H4 (cell line): Measurements from ENCODE around the gene PLCB4. TPM values are rescaled to one million over a fixed set of nuclear protein-coding genes. Genes with fewer than 3 reads are reported as not detected.
"Not testable (repeated sequence)": the region's sequence is repeated elsewhere in the genome, so short reads cannot be mapped to it uniquely, and the experiment has no call there.

Source experiments
- DNase-seq: peaks from one replicate; pipeline ENCODE4 v3.0.0-alpha.2; 2015; ENCODE audit warnings: low spot score
- total RNA-seq: library from RNA; depleted of rRNA; stranded (reverse); fragments of >200 nt; shearing (Covaris generic); gene quantifications from 2 replicates; pipeline ENCODE4 v1.2.3, GENCODE V29; 2014

The PLCB4 gene
- total RNA-seq, 1 experiment from 2014 or later = 5.9 TPM

DNA sequence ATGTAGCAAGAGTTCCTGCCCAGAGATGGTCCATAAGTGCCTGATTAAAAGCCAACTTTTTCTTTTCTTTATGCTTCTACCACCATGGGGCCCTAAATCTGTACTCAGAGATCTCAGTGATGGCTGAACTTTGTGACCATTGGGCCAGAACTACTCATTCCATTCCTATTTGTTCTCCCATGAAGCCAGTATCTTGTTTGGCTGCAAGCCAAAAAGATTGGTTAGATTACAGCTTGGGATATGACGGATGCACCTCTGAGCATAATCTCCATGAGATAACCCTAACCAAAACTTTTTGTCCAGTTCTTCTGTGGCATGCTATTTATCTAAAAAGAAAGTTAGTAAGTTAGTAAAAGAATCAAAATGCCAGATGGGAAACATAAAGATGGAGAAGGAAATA is 72.2 kb downstream of the PLCB4 start:
- DNase-seq = no peak

DNA sequence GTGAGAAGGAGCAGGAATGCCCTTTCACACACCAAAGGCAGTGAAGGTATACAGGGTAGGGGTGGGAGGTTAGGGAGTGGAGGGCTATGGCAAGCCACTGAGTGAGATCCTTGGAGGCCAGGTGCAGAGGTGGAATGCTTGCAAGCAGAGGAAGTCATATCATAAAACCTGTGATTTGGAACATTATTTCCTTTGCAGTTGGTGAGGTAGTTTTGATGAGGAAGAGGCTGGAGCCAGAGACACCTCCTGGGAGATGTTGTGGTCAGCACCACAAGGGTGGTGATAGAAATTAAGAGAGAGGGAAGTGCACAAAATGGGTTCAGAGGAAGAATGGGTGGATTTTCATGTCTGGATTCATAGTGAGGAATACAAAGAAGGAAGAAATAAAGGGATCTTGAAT is 73.0 kb downstream of the PLCB4 start:
- no peak for DNase-seq

DNA sequence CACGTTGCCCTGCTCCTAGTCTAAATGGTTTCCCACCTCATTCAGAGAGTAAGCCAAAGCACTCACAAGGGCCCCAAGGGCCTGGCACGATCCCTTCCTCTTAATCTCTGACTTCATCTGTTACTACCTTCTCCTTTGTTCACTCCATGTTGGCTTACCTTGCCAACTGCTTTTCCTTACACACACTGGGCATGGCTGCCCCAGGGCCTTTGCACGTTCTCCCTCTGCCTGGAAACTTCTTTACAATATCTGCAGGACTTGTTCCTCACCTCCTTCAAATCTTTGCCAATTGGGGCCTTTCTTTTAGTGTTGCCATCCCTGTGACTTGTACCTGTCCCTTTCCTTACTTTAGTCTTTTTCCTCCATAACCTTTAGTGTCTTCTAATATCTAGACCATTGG is 73.9 kb downstream of the PLCB4 start:
- DNase-seq = no peak

- no peak for DNase-seq
These were observed 75.0 kb downstream of the PLCB4 start for GRCh38 chr20:9143926-9144325.

DNA sequence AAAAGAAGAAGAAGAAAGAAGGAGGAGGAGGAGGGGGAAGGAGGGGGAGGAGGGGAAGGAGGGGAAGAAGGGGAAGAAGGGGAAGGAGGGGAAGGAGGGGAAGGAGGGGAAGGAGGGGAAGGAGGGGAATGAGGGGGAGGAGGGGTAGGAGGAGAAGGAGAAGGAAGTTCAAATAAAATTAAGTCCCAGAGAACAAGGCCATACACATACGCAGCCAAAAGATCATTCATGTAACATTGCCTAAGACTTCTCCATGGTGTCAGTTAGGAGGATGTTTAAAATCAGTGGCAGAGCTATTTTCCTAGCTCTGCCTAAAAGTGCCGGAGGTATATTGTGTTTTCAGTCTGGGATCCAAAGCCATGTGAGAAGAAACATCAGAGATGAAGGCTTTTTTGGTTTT is 75.8 kb downstream of the PLCB4 start:
- no peak for DNase-seq

DNA sequence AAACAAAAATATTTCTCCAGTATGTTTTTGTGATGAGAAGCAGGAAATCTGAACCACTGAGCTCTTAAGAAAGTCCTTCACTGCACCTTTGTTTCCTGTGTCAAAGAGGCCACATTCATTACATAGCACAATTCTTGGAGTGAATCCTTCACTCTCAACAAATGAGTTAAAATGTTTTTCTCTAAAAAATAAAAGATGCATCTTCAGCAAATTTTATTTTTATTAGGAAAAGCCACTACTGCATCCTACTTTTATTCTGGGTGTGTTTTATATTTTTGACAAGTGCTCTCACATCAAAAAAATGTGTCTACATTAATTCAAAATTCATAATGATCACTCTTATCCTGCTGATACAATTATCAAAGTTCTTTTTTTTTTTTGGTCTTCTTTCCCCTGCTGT is 76.3 kb downstream of the PLCB4 start:
- DNase-seq = no peak

DNA sequence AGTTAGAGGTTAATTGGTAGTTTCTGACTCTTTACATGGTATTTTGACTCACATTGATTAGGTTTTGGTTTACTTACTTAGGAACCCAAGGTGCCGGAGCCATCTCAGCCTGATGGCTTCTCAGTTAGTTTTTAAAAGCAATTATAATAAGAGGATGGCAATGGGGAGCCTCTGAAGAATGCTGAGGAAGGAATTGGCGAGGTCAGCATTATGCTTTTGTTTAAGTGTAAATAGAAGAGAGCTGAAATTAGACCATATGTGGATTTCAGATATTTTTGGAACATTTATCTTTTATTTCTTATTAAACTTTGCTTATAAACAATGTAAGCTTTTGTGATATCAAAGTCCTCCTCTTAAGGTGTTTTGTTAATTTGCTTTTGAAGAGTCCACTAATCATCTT is 77.8 kb downstream of the PLCB4 start:
- DNase-seq = no peak

- DNase-seq = no peak
These were observed 78.7 kb downstream of the PLCB4 start for GRCh38 chr20:9147547-9148024.

DNA sequence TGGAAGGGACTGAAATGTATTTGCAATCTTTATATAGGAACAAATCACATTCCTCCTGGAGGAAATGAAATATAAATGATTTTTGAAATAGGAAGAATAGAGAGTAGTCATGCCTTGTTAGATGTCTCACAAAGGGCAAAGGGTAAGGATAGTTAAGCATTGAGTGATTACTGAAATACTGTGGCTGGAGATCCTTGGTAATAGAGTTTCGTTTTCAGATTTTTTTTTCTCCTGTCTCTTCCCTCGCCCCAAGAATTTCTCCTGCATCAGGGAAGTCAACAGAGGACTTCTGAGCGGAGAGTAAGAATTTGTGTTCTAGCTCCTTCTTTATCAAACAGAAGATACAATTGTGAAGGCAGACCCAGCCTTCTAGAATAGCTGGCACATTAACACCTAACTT is 79.4 kb downstream of the PLCB4 start:
- DNase-seq = no peak

DNA sequence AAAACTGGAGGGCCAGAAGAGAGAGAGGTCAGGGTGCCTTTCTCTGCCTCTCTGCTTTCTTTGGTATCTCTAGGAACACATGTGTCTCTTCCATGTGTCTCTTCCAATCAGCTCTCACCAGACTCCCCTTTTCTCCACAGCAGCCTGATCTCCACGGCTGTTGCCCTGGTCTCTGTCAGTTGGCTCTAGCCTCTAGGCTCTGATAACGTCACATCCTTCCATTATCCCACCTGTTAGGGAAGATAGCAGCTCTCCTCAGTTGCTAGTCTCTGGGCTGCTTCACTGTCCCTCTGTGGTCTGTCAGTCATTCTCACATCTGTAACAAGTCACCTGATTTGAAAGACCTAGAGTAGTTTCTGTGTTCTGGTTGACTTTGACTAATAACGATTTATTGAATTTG is 80.2 kb downstream of the PLCB4 start:
- no peak for DNase-seq

DNA sequence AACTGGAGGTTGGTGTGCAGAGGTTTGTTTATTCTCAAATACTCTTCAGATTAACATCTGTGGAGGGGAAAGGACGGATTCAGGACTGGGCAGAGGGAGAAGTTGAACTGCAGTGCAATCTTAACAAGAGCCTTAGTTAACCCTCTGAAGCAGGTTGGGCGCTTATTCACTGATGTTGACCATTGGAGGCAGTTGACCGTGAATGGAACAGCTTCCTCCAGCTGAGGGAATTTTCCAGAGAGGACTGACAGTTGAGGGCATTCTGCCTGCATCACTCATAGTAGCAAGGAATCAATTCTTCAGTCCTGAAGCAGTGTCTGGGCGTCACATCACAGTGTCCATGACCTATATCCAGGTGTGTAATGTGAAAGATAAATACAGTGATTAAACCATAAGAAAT is 80.9 kb downstream of the PLCB4 start:
- no peak for DNase-seq

DNA sequence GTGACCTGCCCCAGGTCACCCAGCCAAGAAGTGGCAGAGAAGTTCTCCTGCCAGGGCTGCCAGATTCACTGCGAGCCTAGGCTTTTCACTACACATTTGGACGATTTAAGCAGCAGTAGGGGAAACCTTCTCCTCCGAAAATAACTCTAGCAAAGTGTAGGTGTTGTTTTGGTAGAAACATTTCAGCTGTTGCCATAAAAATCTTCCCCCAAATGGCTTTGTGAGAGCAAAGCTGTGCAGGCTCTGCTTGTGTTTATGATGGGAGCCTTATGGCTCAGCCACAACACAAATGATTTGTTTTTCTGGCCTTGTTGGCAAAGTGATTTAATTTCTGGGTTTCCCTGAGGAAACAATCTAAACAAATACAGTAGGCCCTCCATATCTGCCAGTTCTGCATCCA is 81.8 kb downstream of the PLCB4 start:
- no peak for DNase-seq

- DNase-seq = not testable (repeated sequence)
These were observed 83.3 kb downstream of the PLCB4 start for GRCh38 chr20:9152139-9152538.

DNA sequence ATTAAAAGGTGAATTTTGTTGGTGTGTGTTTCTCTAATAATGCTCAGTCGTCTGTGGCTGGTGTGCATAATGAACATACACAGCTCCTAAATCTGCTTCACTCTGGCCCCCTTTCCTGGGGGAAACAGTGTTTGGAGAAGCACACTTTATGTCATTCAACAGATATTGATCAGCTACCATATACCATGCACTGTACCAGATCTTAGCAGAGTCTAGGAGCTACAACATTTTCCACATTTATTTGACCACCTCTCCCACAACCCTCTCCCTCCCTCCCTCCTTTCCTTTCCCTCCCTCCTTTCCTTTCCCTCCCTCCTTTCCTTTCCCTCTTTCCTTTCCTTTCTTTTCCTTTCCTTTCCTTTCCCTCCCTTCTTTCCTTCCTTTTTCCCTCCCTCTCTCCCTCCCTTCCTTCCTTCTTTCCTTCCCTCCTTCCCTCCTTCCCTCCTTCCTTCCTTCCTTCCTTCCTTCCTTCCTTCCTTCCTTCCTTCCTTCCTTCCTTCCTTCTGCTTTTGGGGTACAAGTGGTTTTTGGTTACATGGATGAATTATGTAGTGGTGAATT is 85.7 kb downstream of the PLCB4 start:
- no peak for DNase-seq

GRCh38 chr20:9156529-9157280 is 87.8 kb downstream of the PLCB4 start:
- DNase-seq = no peak

DNA sequence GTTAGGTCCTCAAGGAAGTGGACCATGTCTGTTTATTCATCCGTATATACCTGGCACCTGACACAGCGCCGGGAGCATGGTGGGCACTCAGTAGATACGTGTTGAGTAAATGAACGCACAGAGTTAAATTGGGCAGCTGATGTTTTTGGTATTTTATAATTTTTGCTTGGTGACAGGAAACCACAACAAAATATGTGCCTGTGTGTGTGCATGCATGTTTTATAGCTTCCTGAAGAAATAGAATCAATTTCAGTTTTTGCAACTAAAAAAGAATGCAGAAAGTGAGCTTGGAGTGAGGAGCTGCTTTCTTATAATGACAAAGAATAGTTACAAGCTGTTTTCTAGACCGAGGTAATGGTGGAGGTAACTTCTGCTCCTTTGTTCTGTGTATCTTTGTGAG is 91.4 kb downstream of the PLCB4 start:
- no peak for DNase-seq

DNA sequence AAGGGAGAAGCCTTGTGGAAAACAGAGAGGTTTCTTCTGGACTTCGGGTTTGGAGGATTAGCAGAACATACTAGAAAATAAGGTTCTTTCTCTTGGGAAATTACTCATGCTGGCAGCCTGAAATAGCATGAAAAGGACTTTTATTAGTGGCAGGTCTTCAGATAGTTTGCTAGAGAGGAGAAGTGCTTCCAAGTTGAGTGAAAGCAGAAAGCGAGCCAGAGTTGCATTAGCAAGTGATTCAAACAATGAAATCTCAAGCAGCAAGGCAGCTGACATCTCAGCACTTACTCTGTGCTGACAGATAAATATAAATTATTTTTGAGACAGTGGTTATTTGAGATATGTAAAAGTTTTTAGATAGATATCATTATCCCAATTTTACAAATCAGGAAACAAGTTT is 91.9 kb downstream of the PLCB4 start:
- no peak for DNase-seq

DNA sequence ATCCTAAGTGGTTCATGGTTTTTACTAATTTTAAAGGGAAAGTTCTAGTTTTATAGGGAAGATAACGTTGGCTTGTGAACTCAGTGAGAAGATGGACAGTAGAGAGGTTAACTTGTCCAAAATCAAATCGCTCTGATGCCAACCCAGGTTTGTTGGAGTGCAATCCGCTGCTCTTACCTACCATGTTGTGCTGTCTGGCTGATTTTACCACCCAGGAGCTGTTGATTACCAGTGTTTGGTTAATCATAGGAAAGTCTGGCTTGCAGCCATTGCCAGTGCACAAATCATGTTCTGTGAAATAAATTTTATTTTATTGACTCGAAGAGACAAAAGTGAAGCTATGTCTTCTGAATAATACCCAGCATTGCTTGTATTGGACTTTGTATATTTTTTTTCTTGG is 92.4 kb downstream of the PLCB4 start:
- DNase-seq = no peak

DNA sequence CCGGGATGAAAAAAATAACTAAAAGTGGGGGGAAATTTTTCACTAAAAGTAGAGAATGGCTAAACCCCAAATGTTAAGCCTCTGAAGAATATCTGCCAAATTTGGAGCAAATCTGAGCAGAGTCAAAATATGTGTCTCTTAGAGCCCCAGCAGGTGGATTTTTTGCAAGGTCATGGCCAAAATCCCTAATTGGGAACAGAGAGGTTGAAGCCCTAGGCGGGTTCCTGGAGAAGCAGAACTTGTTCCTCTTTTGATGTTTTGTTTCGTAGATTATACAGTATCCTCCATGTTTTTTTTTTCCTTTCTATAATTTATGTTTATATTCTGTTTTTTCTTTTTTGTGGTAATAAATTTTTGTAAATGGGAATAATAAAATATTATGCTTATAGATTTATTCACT is 94.4 kb downstream of the PLCB4 start:
- DNase-seq = no peak

DNA sequence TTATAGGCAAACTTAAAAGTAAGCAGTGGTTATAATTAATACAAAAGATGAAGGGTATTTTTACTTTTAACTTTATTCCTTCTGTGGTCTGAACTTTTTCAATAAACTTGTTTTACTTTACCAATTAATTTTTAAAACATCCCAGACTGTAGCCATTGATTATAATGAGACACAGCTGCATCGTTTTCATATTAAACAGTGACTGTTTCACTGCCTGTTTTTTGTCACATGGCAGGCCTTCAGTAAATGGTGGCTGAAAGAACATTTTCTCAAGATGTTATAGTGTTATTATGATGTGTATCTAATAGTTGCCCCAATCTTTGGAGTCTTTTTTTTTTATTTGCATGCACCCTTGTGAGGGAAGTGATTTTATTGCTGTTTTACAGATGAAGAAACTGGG is 95.1 kb downstream of the PLCB4 start:
- no peak for DNase-seq

DNA sequence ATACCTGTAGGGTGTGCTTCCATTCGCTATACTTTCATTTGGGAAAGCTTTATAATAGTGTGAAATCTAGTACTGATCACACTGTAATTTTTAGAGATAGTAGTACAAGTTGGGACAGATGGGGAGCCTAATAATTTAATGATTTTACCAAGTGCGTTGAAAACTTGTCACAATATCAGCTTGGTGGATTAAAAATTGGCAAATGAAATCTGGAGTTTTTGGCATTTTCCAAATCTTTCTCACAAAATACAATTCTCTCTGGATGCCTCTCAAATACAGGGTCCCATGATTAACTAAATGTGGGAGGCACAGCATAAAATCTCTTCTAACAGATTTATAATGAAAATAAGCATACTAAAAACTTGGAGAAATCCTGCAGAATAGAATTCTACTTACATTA is 96.4 kb downstream of the PLCB4 start:
- DNase-seq = no peak

GRCh38 chr20:9166153-9166780 is 97.4 kb downstream of the PLCB4 start:
- no peak for DNase-seq

DNA sequence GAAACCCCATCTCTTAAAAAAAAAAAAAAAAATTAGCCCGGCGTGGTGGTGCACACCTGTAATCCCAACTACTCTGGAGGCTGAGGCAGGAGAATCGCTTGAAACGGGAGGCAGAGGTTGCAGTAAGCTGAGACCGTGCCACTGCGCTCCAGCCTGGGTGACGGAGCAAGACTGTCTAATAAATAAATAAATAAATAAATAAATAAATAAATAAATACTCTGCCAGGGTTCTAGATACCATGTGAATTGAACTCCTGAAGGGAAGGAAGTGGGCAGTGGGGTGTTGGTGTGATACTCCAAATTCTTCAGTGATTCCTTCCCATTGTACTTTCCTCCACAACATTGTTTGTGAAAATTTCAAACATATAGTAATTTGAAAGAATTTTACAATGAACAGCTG is 100.5 kb downstream of the PLCB4 start:
- no peak for DNase-seq
